HG02571 (cell line): Measurements from ENCODE around the gene LYST.
A peak's percentile ranks its signal among the peaks of the same experiment; 100 is the strongest.
"Not testable (repeated sequence)": the region's sequence is repeated elsewhere in the genome, so short reads cannot be mapped to it uniquely, and the experiment has no call there.

ENCODE experiments used
- ATAC-seq: cut with Tn5 transposase; IDR thresholded peaks from one replicate; pipeline ENCODE4 v1.9.1; 2021; ENCODE audit warnings: mild to moderate bottlenecking, moderate library complexity; ENCODE audit not compliant: unreplicated experiment

LYST gene

GRCh38 chr1:235861857-235862256 lies 4.8 kb downstream of the LYST start:
- no peak for ATAC-seq

GRCh38 chr1:235860829-235861228 lies 5.9 kb downstream of the LYST start:
- ATAC-seq: no peak

- ATAC-seq: no peak
Measured at GRCh38 chr1:235859789-235860188, 6.9 kb downstream of the LYST start.

- no peak for ATAC-seq
Measured at GRCh38 chr1:235858766-235859165, 7.9 kb downstream of the LYST start.

- ATAC-seq: no peak
Measured at GRCh38 chr1:235857756-235858155, 8.9 kb downstream of the LYST start.

- ATAC-seq: no peak
Measured at GRCh38 chr1:235855811-235856429, 10.8 kb downstream of the LYST start.

- ATAC-seq: no peak
Measured at GRCh38 chr1:235854347-235854746, 12.4 kb downstream of the LYST start.

- ATAC-seq: no peak
Measured at GRCh38 chr1:235853653-235854052, 13.1 kb downstream of the LYST start.

- ATAC-seq: no peak
Measured at GRCh38 chr1:235852887-235853286, 13.8 kb downstream of the LYST start.

GRCh38 chr1:235851939-235852338 lies 14.8 kb downstream of the LYST start:
- no peak for ATAC-seq

- ATAC-seq: not testable (repeated sequence)
Measured at GRCh38 chr1:235848251-235848650, 18.5 kb downstream of the LYST start.

GRCh38 chr1:235845656-235846107 lies 21.0 kb downstream of the LYST start:
- ATAC-seq: not testable (repeated sequence)

- no peak for ATAC-seq
Measured at GRCh38 chr1:235844776-235845175, 21.9 kb downstream of the LYST start.

GRCh38 chr1:235843461-235843961 lies 23.2 kb downstream of the LYST start:
- no peak for ATAC-seq

GRCh38 chr1:235841938-235842545 lies 24.7 kb downstream of the LYST start:
- peak; percentile 58 for ATAC-seq

GRCh38 chr1:235838021-235838420 lies 28.7 kb downstream of the LYST start:
- ATAC-seq: no peak

- ATAC-seq: no peak
Measured at GRCh38 chr1:235835226-235835625, 31.5 kb downstream of the LYST start.

GRCh38 chr1:235834620-235835019 lies 32.1 kb downstream of the LYST start:
- no peak for ATAC-seq

GRCh38 chr1:235832011-235832410 lies 34.7 kb downstream of the LYST start:
- no peak for ATAC-seq

- peak; percentile 94 for ATAC-seq
Measured at GRCh38 chr1:235831148-235831547, 35.6 kb downstream of the LYST start.

GRCh38 chr1:235826102-235826854 lies 40.4 kb downstream of the LYST start:
- no peak for ATAC-seq

GRCh38 chr1:235825229-235825628 lies 41.5 kb downstream of the LYST start:
- ATAC-seq: no peak
